Activated CD8-positive, alpha-beta T cell treated with anti-CD3 and anti-CD28 coated beads, Interleukin-2, amount 10 ng/mL, durations not matched to agents 7 days and 5 days (primary cell): Measurements from ENCODE around the gene RPS6KB2. TPM values are rescaled to one million over a fixed set of nuclear protein-coding genes. Genes with fewer than 3 reads are reported as not detected.

Source experiments
- ATAC-seq: fragments of 150-1000 bp; cut with Tn5 transposase; one replicate; pipeline ENCODE4 v1.10.0; 2021; ENCODE audit warnings: moderate library complexity
- CTCF ChIA-PET: fragments of 350-600 bp; sonication (Branson Sonifier 250); formaldehyde crosslinking; loops from one replicate; lab custom pipeline; 2021; ENCODE audit warnings: antibody characterized with exemption; lab: Charles Lee
- POLR2A ChIA-PET: fragments of 350-600 bp; sonication (Branson Sonifier 250); formaldehyde crosslinking; loops from one replicate; lab custom pipeline; 2021; ENCODE audit warnings: antibody characterized with exemption; lab: Charles Lee
- DNase-seq: peaks from one replicate; pipeline ENCODE4 v3.0.0-alpha.2; 2020
- H3K27ac Mint-ChIP-seq: one replicate; pipeline ENCODE4 v1.8.0; 2021; ENCODE audit warnings: mild to moderate bottlenecking, mixed read lengths
- H3K27me3 Mint-ChIP-seq: one replicate; pipeline ENCODE4 v1.8.0; 2021; ENCODE audit warnings: low read depth, mixed read lengths
- H3K36me3 Mint-ChIP-seq: one replicate; pipeline ENCODE4 v1.8.0; 2021; ENCODE audit warnings: low read depth, mixed read lengths
- H3K4me1 Mint-ChIP-seq: one replicate; pipeline ENCODE4 v1.8.0; 2021; ENCODE audit warnings: low read depth, mixed read lengths
- H3K4me3 Mint-ChIP-seq: one replicate; pipeline ENCODE4 v1.8.0; 2021; ENCODE audit warnings: mild to moderate bottlenecking, mixed read lengths
- H3K9me3 Mint-ChIP-seq: one replicate; pipeline ENCODE4 v1.8.0; 2022; ENCODE audit warnings: mixed read lengths; ENCODE audit not compliant: insufficient read depth
- total RNA-seq, 2 experiments: library from RNA; stranded (reverse); gene quantifications; one replicate each; pipeline ENCODE4 v1.2.3, GENCODE V29; 2021

RPS6KB2 gene
- total RNA-seq, 2 experiments from 2014 or later: 64.0 to 66.9 TPM

- ATAC-seq: no peak
- Mint-ChIP-seq H3K36me3 (peaks cover 26% of the 10 kb centered on the region), H3K27me3 (no peaks in the 10 kb centered on the region), H3K4me3 (peak overlapping the region; percentile 97), H3K27ac (peak overlapping the region; percentile 79), H3K4me1 (peaks cover 45% of the 10 kb centered on the region), H3K9me3 (no peaks in the 10 kb centered on the region)
- POLR2A ChIA-PET: interaction anchor here (0.6 to 2.6 kb wide), 6 partner anchors 10 to 88 kb away, joined by 3 to 33 read pairs (median 8); partner anchors contain the start of genes PPP1CA and PTPRCAP
- no peak for DNase-seq
- CTCF ChIA-PET: interaction anchor here (1.8 to 31.4 kb wide), 7 partner anchors 9 to 129 kb away, joined by 4 to 998 read pairs (median 10); partner anchors contain the start of genes POLD4, PPP1CA and PTPRCAP
Measured at GRCh38 chr11:67390947-67391303, 37.4 kb upstream of the RPS6KB2 start.

GRCh38 chr11:67391304-67392182 is 36.8 kb upstream of the RPS6KB2 start, which contains the start of gene RAD9A:
Gene RAD9A, plus strand, starts transcription at chr11:67391986. Its CDS starts 59 bp downstream, at chr11:67392045.
- Mint-ChIP-seq H3K36me3 (peaks cover 32% of the 10 kb centered on the region), H3K27ac (peak within 1 kb of the TSS; percentile 83), H3K4me3 (peak within 1 kb of the TSS; percentile 97), H3K27me3 (no peaks in the 10 kb centered on the region), H3K9me3 (no peaks in the 10 kb centered on the region), H3K4me1 (peaks cover 51% of the 10 kb centered on the region)
- DNase-seq: peak; percentile 96
- ChIA-PET POLR2A (interaction anchor here (0.5 to 2.6 kb wide), 15 partner anchors 10 to 121 kb away, joined by 3 to 33 read pairs (median 4); partner anchors contain the start of genes PPP1CA, PTPRCAP, RPS6KB2 and TBC1D10C), CTCF (interaction anchor here (0.7 to 31.4 kb wide), 11 partner anchors 9 to 129 kb away, joined by 3 to 998 read pairs (median 7); partner anchors contain the start of genes PITPNM1, POLD4, PPP1CA and PTPRCAP)
- peak; percentile 82 for ATAC-seq

- peak overlapping the region; percentile 83 for H3K27ac Mint-ChIP-seq
- no peaks in the 10 kb centered on the region for H3K9me3 Mint-ChIP-seq
- ATAC-seq (peak; percentile 3), DNase-seq (no peak)
- H3K4me3 Mint-ChIP-seq: peak overlapping the region; percentile 97
- ChIA-PET CTCF (interaction anchor here (0.7 to 31.4 kb wide), 11 partner anchors 9 to 130 kb away, joined by 3 to 998 read pairs (median 7); partner anchors contain the start of genes PITPNM1, POLD4, PPP1CA and PTPRCAP), POLR2A (interaction anchor here (0.5 to 2.6 kb wide), 15 partner anchors 9 to 219 kb away, joined by 3 to 33 read pairs (median 4); partner anchors contain the start of genes PPP1CA, PTPRCAP, RPS6KB2 and TBC1D10C)
- peaks cover 57% of the 10 kb centered on the region for H3K4me1 Mint-ChIP-seq
- no peaks in the 10 kb centered on the region for H3K27me3 Mint-ChIP-seq
- H3K36me3 Mint-ChIP-seq: peaks cover 37% of the 10 kb centered on the region
Measured at GRCh38 chr11:67392183-67392715, 36.0 kb upstream of the RPS6KB2 start.

DNA sequence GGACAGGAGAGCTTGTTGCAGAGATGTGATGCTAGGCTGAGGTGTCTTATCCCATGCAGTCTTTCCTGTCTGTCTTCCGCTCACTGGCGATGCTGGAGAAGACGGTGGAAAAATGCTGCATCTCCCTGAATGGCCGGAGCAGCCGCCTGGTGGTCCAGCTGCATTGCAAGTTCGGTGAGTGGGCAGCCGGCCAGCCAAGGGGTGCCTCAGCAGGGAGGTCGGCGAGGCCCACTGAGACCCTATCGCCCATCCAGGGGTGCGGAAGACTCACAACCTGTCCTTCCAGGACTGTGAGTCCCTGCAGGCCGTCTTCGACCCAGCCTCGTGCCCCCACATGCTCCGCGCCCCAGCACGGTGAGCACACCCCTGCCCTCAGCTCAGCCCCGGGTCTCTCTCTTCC is 34.9 kb upstream of the RPS6KB2 start:
- Mint-ChIP-seq H3K9me3 (no peaks in the 10 kb centered on the region), H3K27me3 (no peaks in the 10 kb centered on the region), H3K36me3 (peaks cover 48% of the 10 kb centered on the region), H3K4me1 (peaks cover 69% of the 10 kb centered on the region), H3K27ac (peak overlapping the region; percentile 18), H3K4me3 (peak overlapping the region; percentile 97)
- CTCF ChIA-PET: interaction anchor here (4.1 to 31.4 kb wide), 3 partner anchors 8 to 36 kb away, joined by 32 to 998 read pairs (median 36); partner anchors contain the start of genes POLD4 and PPP1CA
- no peak for DNase-seq
- POLR2A ChIA-PET: no interaction called here
- ATAC-seq: no peak

DNA sequence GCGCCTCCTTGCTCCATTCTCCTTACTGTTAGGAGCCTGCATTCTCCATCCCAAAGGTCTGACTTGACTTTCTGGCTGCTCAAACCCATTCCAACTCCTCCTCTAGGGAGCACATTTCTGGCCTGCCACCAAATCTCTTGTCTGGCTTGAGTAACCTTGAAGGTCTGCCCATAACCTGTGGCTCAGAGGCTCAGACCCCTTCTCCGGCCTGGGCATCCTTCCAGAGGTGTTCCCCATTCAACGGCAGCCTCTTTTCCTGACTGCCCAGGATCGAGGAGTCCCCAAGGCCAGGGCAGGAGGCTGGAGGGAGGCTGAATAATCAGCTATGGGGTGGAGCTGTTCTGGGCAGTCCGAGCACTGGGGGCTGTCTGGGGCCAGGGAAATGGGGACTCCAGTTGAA is 34.3 kb upstream of the RPS6KB2 start:
- ChIA-PET CTCF (interaction anchor here (4.1 to 31.4 kb wide), 3 partner anchors 8 to 36 kb away, joined by 32 to 998 read pairs (median 36); partner anchors contain the start of genes POLD4 and PPP1CA), POLR2A (no interaction called here)
- peaks cover 72% of the 10 kb centered on the region for H3K4me1 Mint-ChIP-seq
- H3K36me3 Mint-ChIP-seq: peaks cover 52% of the 10 kb centered on the region
- peak overlapping the region; percentile 22 for H3K4me3 Mint-ChIP-seq
- H3K9me3 Mint-ChIP-seq: no peaks in the 10 kb centered on the region
- H3K27ac Mint-ChIP-seq: peak overlapping the region; percentile 18
- DNase-seq (no peak), ATAC-seq (no peak)
- H3K27me3 Mint-ChIP-seq: no peaks in the 10 kb centered on the region

DNA sequence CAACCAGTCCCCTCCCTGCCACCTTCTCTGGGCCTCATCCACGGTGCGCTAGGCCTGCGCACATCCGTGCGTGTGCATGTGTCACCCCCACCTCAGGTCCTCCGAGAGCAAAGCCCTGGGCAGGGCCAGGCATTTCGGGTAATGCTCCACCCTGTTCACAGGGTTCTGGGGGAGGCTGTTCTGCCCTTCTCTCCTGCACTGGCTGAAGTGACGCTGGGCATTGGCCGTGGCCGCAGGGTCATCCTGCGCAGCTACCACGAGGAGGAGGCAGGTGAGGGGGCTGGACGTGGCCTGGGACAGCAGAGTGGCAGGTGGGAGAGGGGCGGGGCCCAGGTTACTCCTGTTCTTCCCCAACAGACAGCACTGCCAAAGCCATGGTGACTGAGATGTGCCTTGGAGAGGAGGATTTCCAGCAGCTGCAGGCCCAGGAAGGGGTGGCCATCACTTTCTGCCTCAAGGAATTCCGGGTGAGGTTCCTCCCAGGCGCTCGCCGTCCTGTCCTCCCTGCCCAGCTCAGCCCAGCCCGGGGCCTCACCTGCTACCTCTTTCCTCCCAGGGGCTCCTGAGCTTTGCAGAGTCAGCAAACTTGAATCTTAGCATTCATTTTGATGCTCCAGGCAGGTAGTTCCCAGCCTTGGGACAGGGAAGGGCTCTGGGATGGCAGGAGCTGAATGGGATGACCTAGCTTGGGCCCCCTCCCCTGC is 32.6 kb upstream of the RPS6KB2 start:
- Mint-ChIP-seq H3K4me3 (no peak overlapping the region), H3K9me3 (no peaks in the 10 kb centered on the region), H3K27me3 (no peaks in the 10 kb centered on the region), H3K27ac (peak overlapping the region; percentile 89), H3K36me3 (peaks cover 69% of the 10 kb centered on the region), H3K4me1 (peaks cover 74% of the 10 kb centered on the region)
- CTCF ChIA-PET: interaction anchor here (1.1 to 31.4 kb wide), 3 partner anchors 23 to 49 kb away, joined by 3 to 998 read pairs (median 3); partner anchors contain the start of gene POLD4
- POLR2A ChIA-PET: interaction anchor here (0.7 to 3.2 kb wide), 5 partner anchors 9 to 219 kb away, joined by 3 to 11 read pairs (median 4); partner anchors contain the start of genes PTPRCAP and TBC1D10C
- no peak for DNase-seq
- no peak for ATAC-seq

DNA sequence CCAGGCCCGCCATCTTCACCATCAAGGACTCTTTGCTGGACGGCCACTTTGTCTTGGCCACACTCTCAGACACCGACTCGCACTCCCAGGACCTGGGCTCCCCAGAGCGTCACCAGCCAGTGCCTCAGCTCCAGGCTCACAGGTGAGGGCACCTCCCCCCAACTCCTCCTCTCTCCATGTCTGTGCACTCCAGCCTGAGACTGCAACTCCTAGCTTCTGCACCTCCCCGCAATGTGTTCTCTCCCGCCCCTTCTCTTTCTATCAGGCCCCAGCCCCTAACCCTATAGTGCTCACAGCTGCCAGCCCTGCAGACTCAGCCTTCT is 32.1 kb upstream of the RPS6KB2 start:
- CTCF ChIA-PET: interaction anchor here (1.3 to 31.4 kb wide), 2 partner anchors 22 to 39 kb away, joined by 3 to 998 read pairs; partner anchors contain the start of gene POLD4
- no peaks in the 10 kb centered on the region for H3K27me3 Mint-ChIP-seq
- POLR2A ChIA-PET: interaction anchor here (0.7 to 3.2 kb wide), 5 partner anchors 8 to 219 kb away, joined by 3 to 11 read pairs (median 4); partner anchors contain the start of genes PTPRCAP and TBC1D10C
- ATAC-seq (no peak), DNase-seq (no peak)
- H3K9me3 Mint-ChIP-seq: no peaks in the 10 kb centered on the region
- H3K4me3 Mint-ChIP-seq: no peak overlapping the region
- peaks cover 70% of the 10 kb centered on the region for H3K36me3 Mint-ChIP-seq
- peaks cover 71% of the 10 kb centered on the region for H3K4me1 Mint-ChIP-seq
- peak overlapping the region; percentile 89 for H3K27ac Mint-ChIP-seq

GRCh38 chr11:67396587-67397389 is 31.5 kb upstream of the RPS6KB2 start:
- Mint-ChIP-seq H3K36me3 (peaks cover 70% of the 10 kb centered on the region), H3K4me3 (peak overlapping the region; percentile 70)

DNA sequence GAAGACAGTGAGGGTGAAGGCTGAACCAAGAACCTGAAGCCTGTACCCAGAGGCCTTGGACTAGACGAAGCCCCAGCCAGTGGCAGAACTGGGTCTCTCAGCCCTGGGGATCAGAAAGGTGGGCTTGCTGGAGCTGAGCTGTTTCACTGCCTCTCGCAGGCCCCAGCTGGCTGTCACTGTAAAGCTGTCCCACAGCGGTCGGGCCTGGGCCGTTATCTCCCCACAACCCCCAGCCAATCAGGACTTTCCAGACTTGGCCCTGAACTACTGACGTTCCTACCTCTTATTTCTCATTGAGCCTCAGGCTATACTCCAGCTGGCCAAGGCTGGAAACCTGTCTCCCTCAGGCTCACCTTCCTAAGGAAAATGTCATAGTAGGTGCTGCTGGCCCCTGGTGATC is 30.8 kb upstream of the RPS6KB2 start:
- POLR2A ChIA-PET: interaction anchor here (0.6 to 3.2 kb wide), 4 partner anchors 11 to 421 kb away, joined by 3 to 11 read pairs (median 4); partner anchors contain the start of gene PTPRCAP
- Mint-ChIP-seq H3K4me1 (peaks cover 69% of the 10 kb centered on the region), H3K27me3 (no peaks in the 10 kb centered on the region), H3K27ac (peak overlapping the region; percentile 89), H3K36me3 (peaks cover 66% of the 10 kb centered on the region), H3K9me3 (no peaks in the 10 kb centered on the region), H3K4me3 (peak overlapping the region; percentile 63)
- ATAC-seq (no peak), DNase-seq (no peak)
- CTCF ChIA-PET: interaction anchor here (0.7 to 31.4 kb wide), 3 partner anchors 15 to 40 kb away, joined by 3 to 998 read pairs (median 7); partner anchors contain the start of gene POLD4

More at GRCh38 chr11:67396587-67397389, 31.5 kb upstream of the RPS6KB2 start:
- Mint-ChIP-seq H3K27ac (peak overlapping the region; percentile 89), H3K27me3 (no peaks in the 10 kb centered on the region), H3K4me1 (peaks cover 67% of the 10 kb centered on the region), H3K9me3 (no peaks in the 10 kb centered on the region)
- CTCF ChIA-PET: interaction anchor here (1.3 to 31.4 kb wide), 3 partner anchors 14 to 39 kb away, joined by 3 to 998 read pairs (median 7); partner anchors contain the start of gene POLD4
- DNase-seq (no peak), ATAC-seq (peak; percentile 7)
- POLR2A ChIA-PET: interaction anchor here (0.7 to 3.2 kb wide), 6 partner anchors 8 to 218 kb away, joined by 3 to 11 read pairs (median 4); partner anchors contain the start of genes PTPRCAP and TBC1D10C
